CD4-positive, alpha-beta T cell (primary cell): Measurements from ENCODE around the gene LSAMP. TPM values are rescaled to one million over a fixed set of nuclear protein-coding genes. Genes with fewer than 3 reads are reported as not detected.

Source experiments
- ATAC-seq: fragments of 200-7000 bp; cut with Tn5 transposase; one replicate; pipeline ENCODE4 v1.10.0; 2022; ENCODE audit warnings: mild to moderate bottlenecking; ENCODE audit not compliant: poor library complexity
- CTCF ChIA-PET: fragments of 350-600 bp; sonication (Branson Sonifier 250); formaldehyde crosslinking; loops from one replicate; lab custom pipeline; 2021; ENCODE audit warnings: antibody characterized with exemption, inconsistent platforms; lab: Charles Lee
- POLR2A ChIA-PET: fragments of 350-600 bp; sonication (Branson Sonifier 250); formaldehyde crosslinking; loops from one replicate; lab custom pipeline; 2021; ENCODE audit warnings: antibody characterized with exemption, inconsistent platforms; lab: Charles Lee
- DNase-seq, 14 experiments: peaks; one replicate each; pipeline ENCODE4 v3.0.0-alpha.2; 2013 to 2020; ENCODE audit warnings: mixed read lengths in 2 of 14
- H3K27ac ChIP-seq, 2 donors: one replicate each; pipeline versions ENCODE4 v1.5.1 to v1.7.0; 2013; ENCODE audit warnings: low read length in 2 of 2, low read depth in 1 of 2, mild to moderate bottlenecking in 1 of 2
- H3K27me3 ChIP-seq, 2 experiments: 1 replicate in 1 of 2; 2 replicates in 1 of 2; pipeline versions ENCODE4 v1.6.1 to v1.7.0; 2013; ENCODE audit warnings: low read length in 2 of 2, control low read depth in 1 of 2, mild to moderate bottlenecking in 1 of 2, moderate library complexity in 1 of 2; ENCODE audit not compliant: insufficient read depth in 2 of 2, control insufficient read depth in 1 of 2
- H3K36me3 ChIP-seq: one replicate; pipeline ENCODE4 v1.6.1; 2013; ENCODE audit warnings: low read length, control low read depth; ENCODE audit not compliant: insufficient read depth
- H3K4me1 ChIP-seq: one replicate; pipeline ENCODE4 v1.6.1; 2013; ENCODE audit warnings: low read length, control low read depth; ENCODE audit not compliant: insufficient read depth
- H3K4me3 ChIP-seq: one replicate; pipeline ENCODE4 v1.5.1; 2013; ENCODE audit warnings: mild to moderate bottlenecking, low read length, moderate library complexity
- H3K9me3 ChIP-seq, 2 experiments: 1 replicate in 1 of 2; 2 replicates in 1 of 2; pipeline versions ENCODE4 v1.6.1 to v1.7.0; 2013; ENCODE audit warnings: low read length in 2 of 2, mild to moderate bottlenecking in 2 of 2, control low read depth in 1 of 2, moderate library complexity in 1 of 2; ENCODE audit not compliant: control insufficient read depth in 1 of 2, insufficient read depth in 1 of 2
- H3K27ac Mint-ChIP-seq: one replicate; pipeline ENCODE4 v1.8.0; 2020; ENCODE audit warnings: mixed read lengths
- H3K27me3 Mint-ChIP-seq: one replicate; pipeline ENCODE4 v1.8.0; 2021; ENCODE audit warnings: mixed read lengths
- H3K36me3 Mint-ChIP-seq: one replicate; pipeline ENCODE4 v1.8.0; 2021; ENCODE audit warnings: low read depth, mixed read lengths
- H3K4me1 Mint-ChIP-seq: one replicate; pipeline ENCODE4 v1.8.0; 2021; ENCODE audit warnings: low read depth, mixed read lengths
- H3K4me3 Mint-ChIP-seq: one replicate; pipeline ENCODE4 v1.8.0; 2020; ENCODE audit warnings: mild to moderate bottlenecking, mixed read lengths
- H3K9me3 Mint-ChIP-seq: one replicate; pipeline ENCODE4 v1.8.0; 2020; ENCODE audit warnings: mixed read lengths
- intact Hi-C, 2 experiments: fragments of 100-400 bp; cut with DNase I in 1 of 2; cut with micrococcal nuclease in 1 of 2; formaldehyde crosslinking; loops; one replicate each; pipeline versions ENCODE4 v1.15.1 to v1.9.0; 2023 to 2025; cut with DNase I, micrococcal nuclease
- total RNA-seq, 174 experiments: library from RNA in 2 of 174; stranded (reverse) in 2 of 174; gene quantifications; one replicate each; pipeline ENCODE4 v1.2.3 and lab custom pipeline; 2021 to 2026
- TF ChIP-seq, protein P1 (sequence below): fragments of 200-600 bp; IDR thresholded peaks from one replicate; pipeline ENCODE4 v1.8.0; 2022; ENCODE audit warnings: antibody characterized with exemption, mild to moderate bottlenecking

LSAMP gene
- total RNA-seq, 2 experiments from 2014 or later = not detected

DNA sequence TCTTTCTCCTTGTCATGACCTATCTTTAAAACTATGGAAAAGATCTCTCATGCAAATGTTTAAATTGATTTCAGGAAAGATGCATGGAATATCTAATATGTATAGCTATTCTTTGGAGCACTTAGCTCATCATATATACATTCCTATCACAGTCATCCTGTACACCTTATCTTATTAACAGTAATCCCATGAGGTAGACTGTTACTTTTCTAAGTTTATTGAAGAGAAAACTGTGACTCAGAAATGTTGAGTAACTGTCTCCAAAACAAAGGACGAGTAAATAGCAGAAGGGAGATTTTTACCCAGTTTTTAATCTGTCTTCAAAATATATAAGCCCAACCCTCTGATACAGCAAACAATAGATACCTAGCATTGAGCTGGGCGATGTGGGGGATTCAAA lies 513.7 kb downstream of the LSAMP start:
- no peak for DNase-seq
- CTCF ChIA-PET = no interaction called here
- peaks cover 3% of the 10 kb centered on the region for H3K9me3 Mint-ChIP-seq
- no peaks in the 10 kb centered on the region for H3K36me3 Mint-ChIP-seq
- POLR2A ChIA-PET = no interaction called here
- no peaks in the 10 kb centered on the region for H3K4me1 Mint-ChIP-seq
- intact Hi-C loops = no loop called here
- H3K27ac ChIP-seq = no peak overlapping the region
- H3K36me3 ChIP-seq = no peaks in the 10 kb centered on the region
- H3K4me1 ChIP-seq = no peaks in the 10 kb centered on the region
- peaks cover 14% of the 10 kb centered on the region for H3K27me3 Mint-ChIP-seq
- H3K4me3 ChIP-seq = no peak overlapping the region
- H3K9me3 ChIP-seq = peaks cover 0 to 5% of the 10 kb centered on the region in 2 experiments
- TF ChIP-seq, protein P1, sequence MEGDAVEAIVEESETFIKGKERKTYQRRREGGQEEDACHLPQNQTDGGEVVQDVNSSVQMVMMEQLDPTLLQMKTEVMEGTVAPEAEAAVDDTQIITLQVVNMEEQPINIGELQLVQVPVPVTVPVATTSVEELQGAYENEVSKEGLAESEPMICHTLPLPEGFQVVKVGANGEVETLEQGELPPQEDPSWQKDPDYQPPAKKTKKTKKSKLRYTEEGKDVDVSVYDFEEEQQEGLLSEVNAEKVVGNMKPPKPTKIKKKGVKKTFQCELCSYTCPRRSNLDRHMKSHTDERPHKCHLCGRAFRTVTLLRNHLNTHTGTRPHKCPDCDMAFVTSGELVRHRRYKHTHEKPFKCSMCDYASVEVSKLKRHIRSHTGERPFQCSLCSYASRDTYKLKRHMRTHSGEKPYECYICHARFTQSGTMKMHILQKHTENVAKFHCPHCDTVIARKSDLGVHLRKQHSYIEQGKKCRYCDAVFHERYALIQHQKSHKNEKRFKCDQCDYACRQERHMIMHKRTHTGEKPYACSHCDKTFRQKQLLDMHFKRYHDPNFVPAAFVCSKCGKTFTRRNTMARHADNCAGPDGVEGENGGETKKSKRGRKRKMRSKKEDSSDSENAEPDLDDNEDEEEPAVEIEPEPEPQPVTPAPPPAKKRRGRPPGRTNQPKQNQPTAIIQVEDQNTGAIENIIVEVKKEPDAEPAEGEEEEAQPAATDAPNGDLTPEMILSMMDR = no peak
- no peak overlapping the region for H3K27ac Mint-ChIP-seq
- ATAC-seq = no peak
- H3K4me3 Mint-ChIP-seq = no peak overlapping the region
- no peaks in the 10 kb centered on the region for H3K27me3 ChIP-seq

- H3K27me3 Mint-ChIP-seq = peaks cover 17% of the 10 kb centered on the region
Measured at GRCh38 chr3:115930922-115931321, 514.4 kb downstream of the LSAMP start.

DNA sequence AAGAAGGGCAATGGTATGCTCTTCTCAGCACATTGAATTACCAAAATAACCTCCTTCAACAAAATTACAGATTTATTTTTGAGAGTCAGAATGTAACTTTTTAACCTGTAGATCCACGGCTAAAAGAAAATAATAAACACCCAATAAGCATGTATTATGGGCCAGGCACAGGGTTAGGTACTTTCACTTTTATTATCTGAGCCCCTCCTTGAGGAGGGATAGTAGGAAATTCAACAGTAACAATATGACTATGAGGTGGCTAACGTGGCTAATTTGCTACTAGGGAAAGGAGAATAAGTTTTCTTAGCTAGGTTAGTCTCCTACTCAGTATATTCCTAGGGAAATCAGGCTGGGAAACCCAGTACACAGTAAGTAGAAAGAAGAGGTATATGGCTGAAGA lies 515.1 kb downstream of the LSAMP start:
- H3K4me1 ChIP-seq = no peaks in the 10 kb centered on the region
- no peaks in the 10 kb centered on the region for H3K27me3 ChIP-seq
- TF ChIP-seq, protein P1 = no peak
- H3K9me3 ChIP-seq = peaks cover 0 to 5% of the 10 kb centered on the region in 2 experiments
- H3K9me3 Mint-ChIP-seq = peaks cover 3% of the 10 kb centered on the region
- H3K36me3 Mint-ChIP-seq = no peaks in the 10 kb centered on the region
- no peaks in the 10 kb centered on the region for H3K4me1 Mint-ChIP-seq
- H3K27ac ChIP-seq = no peak overlapping the region
- no peak overlapping the region for H3K27ac Mint-ChIP-seq
- ATAC-seq (no peak), DNase-seq (no peak)
- H3K36me3 ChIP-seq = no peaks in the 10 kb centered on the region
- intact Hi-C loops = no loop called here
- ChIA-PET CTCF (no interaction called here), POLR2A (no interaction called here)
- H3K4me3 Mint-ChIP-seq = no peak overlapping the region
- H3K4me3 ChIP-seq = no peak overlapping the region
- peaks cover 18% of the 10 kb centered on the region for H3K27me3 Mint-ChIP-seq

More at GRCh38 chr3:115930922-115931321, 514.4 kb downstream of the LSAMP start:
- H3K27ac ChIP-seq = no peak overlapping the region
- peaks cover 0 to 5% of the 10 kb centered on the region in 2 experiments for H3K9me3 ChIP-seq
- TF ChIP-seq, protein P1 = no peak
- H3K27me3 ChIP-seq = no peaks in the 10 kb centered on the region
- H3K36me3 ChIP-seq = no peaks in the 10 kb centered on the region
- DNase-seq (no peak), ATAC-seq (no peak)
- CTCF ChIA-PET = no interaction called here
- POLR2A ChIA-PET = no interaction called here
- intact Hi-C loops = no loop called here
- Mint-ChIP-seq H3K9me3 (peaks cover 3% of the 10 kb centered on the region), H3K4me3 (no peak overlapping the region), H3K4me1 (no peaks in the 10 kb centered on the region), H3K36me3 (no peaks in the 10 kb centered on the region), H3K27ac (no peak overlapping the region)
- H3K4me3 ChIP-seq = no peak overlapping the region
- H3K4me1 ChIP-seq = no peaks in the 10 kb centered on the region
